GM23338 (cell line): ENCODE results near the gene PAM. TPM values are rescaled to one million over a fixed set of nuclear protein-coding genes. Genes with fewer than 3 reads are reported as not detected.

Experiments
- CTCF ChIP-seq, 2 experiments: fragments of 200-600 bp in 1 of 2; sonication (generic) in 1 of 2; conservative IDR thresholded peaks; 2 replicates each; pipeline versions ENCODE4 v1.5.1 to v1.6.1; 2016 to 2017; ENCODE audit warnings: antibody characterized with exemption in 2 of 2, low read depth in 2 of 2, mild to moderate bottlenecking in 2 of 2, moderate library complexity in 1 of 2
- ETS1 ChIP-seq: IDR thresholded peaks from 2 replicates; pipeline ENCODE4 v1.6.1; 2016; ENCODE audit warnings: antibody characterized with exemption
- JUNB ChIP-seq: IDR thresholded peaks from one replicate; pipeline ENCODE4 v1.6.1; 2016; ENCODE audit warnings: antibody characterized with exemption; ENCODE audit not compliant: unreplicated experiment
- NANOG ChIP-seq: IDR thresholded peaks from 2 replicates; pipeline ENCODE4 v1.6.1; 2016; ENCODE audit warnings: antibody characterized with exemption, borderline replicate concordance
- REST ChIP-seq: IDR thresholded peaks from one replicate; pipeline ENCODE4 v1.6.1; 2018; ENCODE audit warnings: antibody characterized with exemption; ENCODE audit not compliant: unreplicated experiment
- ZNF114 ChIP-seq: fragments of 250-450 bp; sonication (Bioruptor Pico); IDR thresholded peaks from 2 replicates; pipeline ENCODE4 v1.5.0; 2020; ENCODE audit warnings: mild to moderate bottlenecking, moderate library complexity
- ZNF462 ChIP-seq: fragments of 250-450 bp; sonication (Bioruptor Pico); IDR thresholded peaks from 2 replicates; pipeline ENCODE4 v1.5.0; 2020; ENCODE audit warnings: mild to moderate bottlenecking, moderate library complexity
- polyA plus RNA-seq: library from polyadenylated mRNA; unstranded; fragments of >200 nt; fragmentation: Nextera tagmentation; extraction: Ambion mirVana; gene quantifications from 2 replicates; pipeline ENCODE4 v1.2.1, GENCODE V29; 2016
- total RNA-seq: library from RNA; depleted of rRNA; stranded (reverse); fragments of >200 nt; shearing (Covaris generic); gene quantifications from 2 replicates; pipeline ENCODE4 v1.2.3, GENCODE V29; 2014

PAM gene
- total and polyA plus RNA-seq, 2 experiments from 2014 or later: 33.9 to 79.4 TPM

- TF ChIP-seq ZNF462 (CRISPR knock-in tag) (no peak), JUNB (no peak), REST (no peak), NANOG (no peak), CTCF (conservative IDR thresholded peaks at IDR 0.05; ENCODE audit: low read depth in 2 of 2) (no peak), ZNF114 (no peak), ETS1 (no peak)
Measured at GRCh38 chr5:102749416-102750030, 5.6 kb upstream of the PAM start (continued).
